SK-N-SH (cell line): ENCODE data around the gene SLC46A3. TPM values are rescaled to one million over a fixed set of nuclear protein-coding genes. Genes with fewer than 3 reads are reported as not detected.

Source experiments
- CTCF ChIA-PET: fragments of 300-600, 350-600 bp; formaldehyde crosslinking; extraction: SDS; loops from one replicate; lab custom pipeline; 2021; lab: Yijun Ruan, JAX
- POLR2A ChIA-PET: fragments of 350-600 bp; sonication (Branson Sonifier 250); formaldehyde crosslinking; extraction: SDS; loops from one replicate; lab custom pipeline; 2020; ENCODE audit warnings: antibody characterized with exemption, inconsistent platforms; lab: Yijun Ruan, JAX
- DNase-seq: peaks from one replicate; pipeline ENCODE4 v3.0.0; 2012
- H2AFZ ChIP-seq: fragments of 200-600 bp; sonication (generic); 2 replicates; pipeline ENCODE4 v1.8.1; 2016; ENCODE audit warnings: antibody characterized with exemption, mild to moderate bottlenecking, low read depth
- H3F3A ChIP-seq: fragments of 200-600 bp; sonication (generic); replicated peaks from 2 replicates; pipeline ENCODE3; 2016; ENCODE audit warnings: antibody characterized with exemption, mild to moderate bottlenecking; ENCODE audit not compliant: insufficient read depth
- H3K27ac ChIP-seq, 2 experiments: fragments of 200-500 bp in 1 of 2; fragments of 200-600 bp in 1 of 2; sonication (Bioruptor generic) in 1 of 2; sonication (generic), shearing (Covaris generic) in 1 of 2; 2 replicates each; pipeline versions ENCODE4 v1.5.1 to v1.6.1; 2014 to 2016; ENCODE audit warnings: low read depth in 2 of 2, inconsistent platforms in 1 of 2, low read length in 1 of 2, mild to moderate bottlenecking in 1 of 2, mixed read lengths in 1 of 2
- H3K27me3 ChIP-seq: fragments of 200-600 bp; sonication (generic), shearing (Covaris generic); 2 replicates; pipeline ENCODE4 v1.6.1; 2016; ENCODE audit warnings: mixed run types; ENCODE audit not compliant: insufficient read depth
- H3K36me3 ChIP-seq, 2 experiments: fragments of 200-500 bp in 1 of 2; fragments of 200-600 bp in 1 of 2; sonication (Bioruptor generic) in 1 of 2; sonication (generic) in 1 of 2; replicated peaks in 1 of 2; 2 replicates each; pipeline versions ENCODE3 to v1.5.1; 2014 to 2016; ENCODE audit warnings: low read length in 1 of 2, mild to moderate bottlenecking in 1 of 2; ENCODE audit not compliant: insufficient read depth in 2 of 2, control insufficient read depth in 1 of 2
- H3K4me1 ChIP-seq, 2 experiments: fragments of 200-500 bp in 1 of 2; fragments of 200-600 bp in 1 of 2; sonication (Bioruptor generic) in 1 of 2; sonication (generic), shearing (Covaris generic) in 1 of 2; 2 replicates each; pipeline versions ENCODE4 v1.5.1 to v1.6.1; 2014 to 2016; ENCODE audit warnings: low read depth in 1 of 2, low read length in 1 of 2, mixed run types in 1 of 2; ENCODE audit not compliant: insufficient read depth in 2 of 2, control insufficient read depth in 1 of 2
- H3K4me2 ChIP-seq: fragments of 200-600 bp; sonication (generic), shearing (Covaris generic); 2 replicates; pipeline ENCODE4 v1.6.1; 2017; ENCODE audit warnings: mixed run types
- H3K4me3 ChIP-seq, 2 experiments: fragments of 200-500 bp in 1 of 2; fragments of 200-600 bp in 1 of 2; sonication (Bioruptor generic) in 1 of 2; sonication (generic), shearing (Covaris generic) in 1 of 2; 2 replicates each; pipeline versions ENCODE4 v1.5.1 to v1.8.1; 2014 to 2016; ENCODE audit warnings: low read depth in 2 of 2, inconsistent platforms in 1 of 2, low read length in 1 of 2, mild to moderate bottlenecking in 1 of 2, mixed read lengths in 1 of 2, moderate library complexity in 1 of 2
- H3K79me2 ChIP-seq: fragments of 200-600 bp; sonication (generic); 2 replicates; pipeline ENCODE4 v1.8.1; 2017; ENCODE audit warnings: mild to moderate bottlenecking; ENCODE audit not compliant: insufficient read depth
- H3K9ac ChIP-seq: fragments of 200-600 bp; sonication (generic); 2 replicates; pipeline ENCODE4 v1.6.1; 2017; ENCODE audit warnings: mixed run types
- H3K9me2 ChIP-seq: fragments of 200-600 bp; sonication (generic); 2 replicates; pipeline ENCODE4 v1.6.1; 2017; ENCODE audit warnings: mixed run types
- H3K9me3 ChIP-seq: fragments of 200-600 bp; sonication (generic); 2 replicates; pipeline ENCODE4 v1.6.1; 2017; ENCODE audit warnings: mixed run types, mild to moderate bottlenecking, moderate library complexity
- H4K20me1 ChIP-seq: fragments of 200-600 bp; sonication (generic); 2 replicates; pipeline ENCODE4 v1.6.1; 2017; ENCODE audit warnings: mild to moderate bottlenecking, mixed run types; ENCODE audit not compliant: insufficient read depth
- CHD2 ChIP-seq: fragments of 150-350 bp; IDR thresholded peaks from 2 replicates; pipeline ENCODE4 v1.6.1; 2018; ENCODE audit warnings: low read length; ENCODE audit not compliant: partially characterized antibody
- ELF1 ChIP-seq: IDR thresholded peaks from 2 replicates; pipeline ENCODE4 v1.4.0; 2012
- EP300 ChIP-seq, 2 experiments: IDR thresholded peaks; 2 replicates each; pipeline versions ENCODE4 v1.4.0 to v1.6.1; 2012; ENCODE audit warnings: borderline replicate concordance in 1 of 2, low read depth in 1 of 2, low read length in 1 of 2
- FOXJ3 ChIP-seq: sonication (generic); formaldehyde crosslinking; IDR thresholded peaks from 2 replicates; pipeline ENCODE4 v1.5.1; 2020; ENCODE audit warnings: mild to moderate bottlenecking, missing genetic modification reagents
- FOXM1 ChIP-seq: IDR thresholded peaks from 2 replicates; pipeline ENCODE4 v1.4.0; 2012; ENCODE audit warnings: low read depth, mild to moderate bottlenecking
- GABPA ChIP-seq: IDR thresholded peaks from 2 replicates; pipeline ENCODE4 v1.4.0; 2012; ENCODE audit warnings: low read depth, mild to moderate bottlenecking
- JUND ChIP-seq: IDR thresholded peaks from 2 replicates; pipeline ENCODE4 v1.4.0; 2012
- MAX ChIP-seq: IDR thresholded peaks from 2 replicates; pipeline ENCODE4 v1.4.0; 2012; ENCODE audit warnings: low read depth
- MEF2A ChIP-seq: IDR thresholded peaks from 2 replicates; pipeline ENCODE4 v1.4.0; 2012; ENCODE audit warnings: low read depth, borderline replicate concordance
- MXI1 ChIP-seq: IDR thresholded peaks from 2 replicates; pipeline ENCODE4 v1.6.1; 2012; ENCODE audit warnings: mild to moderate bottlenecking, low read depth, low read length, improper control_type of control experiment
- NFIC ChIP-seq: IDR thresholded peaks from 2 replicates; pipeline ENCODE4 v1.4.0; 2012; ENCODE audit warnings: borderline replicate concordance
- PBX3 ChIP-seq: IDR thresholded peaks from 2 replicates; pipeline ENCODE4; 2012
- RAD21 ChIP-seq: IDR thresholded peaks from 2 replicates; pipeline ENCODE4 v1.6.1; 2012; ENCODE audit warnings: mild to moderate bottlenecking, low read length
- RCOR1 ChIP-seq: fragments of 150-350 bp; IDR thresholded peaks from 2 replicates; pipeline ENCODE4 v1.6.1; 2017; ENCODE audit warnings: antibody characterized with exemption, low read length
- RFX5 ChIP-seq: IDR thresholded peaks from 2 replicates; pipeline ENCODE4 v1.6.1; 2012; ENCODE audit warnings: mild to moderate bottlenecking, improper control_type of control experiment, low read length
- RXRA ChIP-seq: IDR thresholded peaks from 2 replicates; pipeline ENCODE4 v1.4.0; 2012; ENCODE audit warnings: low read depth, mild to moderate bottlenecking, borderline replicate concordance
- SIN3A ChIP-seq: IDR thresholded peaks from 2 replicates; pipeline ENCODE4 v1.6.1; 2012; ENCODE audit warnings: low read depth, mild to moderate bottlenecking, low read length, moderate library complexity, borderline replicate concordance
- SMC3 ChIP-seq: IDR thresholded peaks from 2 replicates; pipeline ENCODE4 v1.6.1; 2012; ENCODE audit warnings: low read depth, low read length, improper control_type of control experiment
- TCF12 ChIP-seq: IDR thresholded peaks from 2 replicates; pipeline ENCODE4 v1.4.0; 2012
- USF1 ChIP-seq: IDR thresholded peaks from 2 replicates; pipeline ENCODE4 v1.4.0; 2012; ENCODE audit warnings: low read depth, borderline replicate concordance
- USF2 ChIP-seq: fragments of 150-350 bp; IDR thresholded peaks from 2 replicates; pipeline ENCODE4 v1.6.1; 2017; ENCODE audit warnings: antibody characterized with exemption, low read length, low read depth, borderline replicate concordance
- WGBS: methylation state at CpG from one replicate; pipeline ENCODE4 v1.1.6; 2017; ENCODE audit warnings: low lambda C conversion rate; 5-methylcytosine and 5-hydroxymethylcytosine counted together
- polyA plus RNA-seq, 3 experiments: library from polyadenylated mRNA; depleted of rRNA; stranded (reverse); fragments of >200 nt; gene quantifications; 2 replicates each; pipeline ENCODE4 v1.2.3, GENCODE V29; 2012
- TF ChIP-seq, protein P1 (sequence below): IDR thresholded peaks from 2 replicates; pipeline ENCODE4 v1.4.0; 2012; ENCODE audit warnings: low read depth, borderline replicate concordance
- TF ChIP-seq, protein P2 (sequence below): fragments of 200-600 bp; sonication (generic); IDR thresholded peaks from 2 replicates; pipeline ENCODE4 v1.6.1; 2017; ENCODE audit warnings: antibody characterized with exemption, mild to moderate bottlenecking, moderate library complexity
- TF ChIP-seq, protein P3 (sequence below): fragments of 150-350 bp; IDR thresholded peaks from 2 replicates; pipeline ENCODE4 v1.6.1; 2016; ENCODE audit warnings: mild to moderate bottlenecking, low read depth, low read length

Gene SLC46A3
- polyA plus RNA-seq, 1 of the 3 experiments (the other 2 are of a cell fraction), result 2.0 TPM

DNA sequence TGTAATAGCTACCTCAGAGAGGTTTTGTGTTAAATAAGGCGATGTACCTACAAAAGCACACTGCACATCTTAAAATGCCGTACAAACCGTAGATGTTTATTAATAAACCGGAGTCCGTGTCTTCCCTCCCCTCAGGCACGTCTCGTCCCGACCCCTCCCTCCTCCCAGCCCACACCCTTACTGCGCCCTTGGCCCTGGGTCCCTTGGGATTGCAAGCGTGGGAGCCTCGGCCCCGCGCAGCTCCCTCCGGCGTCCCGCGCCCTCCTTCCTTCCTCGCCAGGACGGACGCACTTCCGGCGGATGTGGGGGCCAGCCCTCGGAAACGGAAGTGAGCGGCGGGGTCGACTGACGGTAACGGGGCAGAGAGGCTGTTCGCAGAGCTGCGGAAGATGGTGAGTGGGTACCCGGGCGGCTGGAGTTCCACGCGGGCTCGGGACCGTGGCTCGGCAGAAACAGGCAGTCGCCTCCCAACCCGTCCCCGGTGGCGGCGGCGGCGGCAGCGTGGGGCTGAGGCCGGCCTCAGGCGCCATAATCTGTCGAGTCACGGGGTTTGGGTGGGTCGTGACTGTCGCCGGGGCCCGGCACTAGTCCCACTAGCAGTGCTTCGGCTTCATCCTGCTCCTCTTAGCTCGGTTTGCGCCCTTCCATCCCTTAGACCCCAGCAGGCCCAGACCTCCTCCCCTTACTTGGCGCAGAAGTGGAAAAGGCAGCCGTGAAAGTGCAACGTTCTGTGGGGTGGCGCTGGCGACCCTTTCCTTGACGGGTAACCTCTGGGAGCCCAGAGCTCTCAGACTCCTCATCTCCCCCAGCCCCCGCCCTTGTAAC, 59.8 kb downstream of the SLC46A3 start, which contains the start of gene POMP:
TSS of gene POMP (plus strand) at position 335 of the 825 bp plus-strand sequence. CDS start at position 390, 55 bp downstream.
- ChIA-PET CTCF (interaction anchor here (0.7 to 1.6 kb wide), 4 partner anchors 18 to 335 kb away, joined by 3 to 6 read pairs (median 4); no protein-coding TSS in a partner anchor), POLR2A (interaction anchor here (0.6 to 1.3 kb wide), 4 partner anchors 15 to 1965 kb away, joined by 3 to 5 read pairs (median 4); no protein-coding TSS in a partner anchor)
- Histone ChIP-seq H3F3A (no peaks in the 10 kb centered on the region), H4K20me1 (peaks cover 37% of the 10 kb centered on the region), H3K79me2 (peaks cover 96% of the 10 kb centered on the region), H3K9me3 (no peaks in the 10 kb centered on the region), H3K4me2 (peak within 1 kb of the TSS; percentile 88), H3K9me2 (no peaks in the 10 kb centered on the region), H3K27me3 (no peaks in the 10 kb centered on the region), H3K36me3 (peaks cover 31 to 32% of the 10 kb centered on the region in 2 experiments), H3K9ac (peak within 1 kb of the TSS; percentile 95), H3K4me3 (peak within 1 kb of the TSS; percentile 87 to 98), H3K4me1 (peaks cover 21 to 28% of the 10 kb centered on the region in 2 experiments; a peak in 3 of 4 replicates), H3K27ac (peak within 1 kb of the TSS; percentile 89 to 95), H2AFZ (peak within 1 kb of the TSS; percentile 86)
- WGBS, result 1% methylated on average over 31 of the region's 64 CpGs
- DNase-seq, result peak; percentile 94
- no peak for TF ChIP-seq MEF2A
- no peak for TF ChIP-seq NFIC
- TF ChIP-seq MAX, result peak; percentile 92
- TF ChIP-seq SIN3A, result peak; percentile 75; the same call in 1 of the 2 replicates
- no peak for TF ChIP-seq EP300 (IDR thresholded peaks at IDR 0.05; ENCODE audit: borderline replicate concordance in 1 of 2, low read depth in 1 of 2, low read length in 1 of 2)
- TF ChIP-seq JUND, result no peak
- peak; percentile 99 for TF ChIP-seq GABPA
- TF ChIP-seq SMC3, result no peak
- TF ChIP-seq, protein P1, sequence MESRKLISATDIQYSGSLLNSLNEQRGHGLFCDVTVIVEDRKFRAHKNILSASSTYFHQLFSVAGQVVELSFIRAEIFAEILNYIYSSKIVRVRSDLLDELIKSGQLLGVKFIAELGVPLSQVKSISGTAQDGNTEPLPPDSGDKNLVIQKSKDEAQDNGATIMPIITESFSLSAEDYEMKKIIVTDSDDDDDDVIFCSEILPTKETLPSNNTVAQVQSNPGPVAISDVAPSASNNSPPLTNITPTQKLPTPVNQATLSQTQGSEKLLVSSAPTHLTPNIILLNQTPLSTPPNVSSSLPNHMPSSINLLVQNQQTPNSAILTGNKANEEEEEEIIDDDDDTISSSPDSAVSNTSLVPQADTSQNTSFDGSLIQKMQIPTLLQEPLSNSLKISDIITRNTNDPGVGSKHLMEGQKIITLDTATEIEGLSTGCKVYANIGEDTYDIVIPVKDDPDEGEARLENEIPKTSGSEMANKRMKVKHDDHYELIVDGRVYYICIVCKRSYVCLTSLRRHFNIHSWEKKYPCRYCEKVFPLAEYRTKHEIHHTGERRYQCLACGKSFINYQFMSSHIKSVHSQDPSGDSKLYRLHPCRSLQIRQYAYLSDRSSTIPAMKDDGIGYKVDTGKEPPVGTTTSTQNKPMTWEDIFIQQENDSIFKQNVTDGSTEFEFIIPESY, result no peak
- no peak for TF ChIP-seq RFX5
- TF ChIP-seq RCOR1, result no peak
- no peak for TF ChIP-seq RXRA
- TF ChIP-seq PBX3, result no peak
- TF ChIP-seq FOXJ3 (CRISPR knock-in tag), result no peak
- TF ChIP-seq USF1, result peak; percentile 54; the same call in 1 of the 2 replicates
- TF ChIP-seq USF2, result no peak
- TF ChIP-seq, protein P2, sequence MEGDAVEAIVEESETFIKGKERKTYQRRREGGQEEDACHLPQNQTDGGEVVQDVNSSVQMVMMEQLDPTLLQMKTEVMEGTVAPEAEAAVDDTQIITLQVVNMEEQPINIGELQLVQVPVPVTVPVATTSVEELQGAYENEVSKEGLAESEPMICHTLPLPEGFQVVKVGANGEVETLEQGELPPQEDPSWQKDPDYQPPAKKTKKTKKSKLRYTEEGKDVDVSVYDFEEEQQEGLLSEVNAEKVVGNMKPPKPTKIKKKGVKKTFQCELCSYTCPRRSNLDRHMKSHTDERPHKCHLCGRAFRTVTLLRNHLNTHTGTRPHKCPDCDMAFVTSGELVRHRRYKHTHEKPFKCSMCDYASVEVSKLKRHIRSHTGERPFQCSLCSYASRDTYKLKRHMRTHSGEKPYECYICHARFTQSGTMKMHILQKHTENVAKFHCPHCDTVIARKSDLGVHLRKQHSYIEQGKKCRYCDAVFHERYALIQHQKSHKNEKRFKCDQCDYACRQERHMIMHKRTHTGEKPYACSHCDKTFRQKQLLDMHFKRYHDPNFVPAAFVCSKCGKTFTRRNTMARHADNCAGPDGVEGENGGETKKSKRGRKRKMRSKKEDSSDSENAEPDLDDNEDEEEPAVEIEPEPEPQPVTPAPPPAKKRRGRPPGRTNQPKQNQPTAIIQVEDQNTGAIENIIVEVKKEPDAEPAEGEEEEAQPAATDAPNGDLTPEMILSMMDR, result no peak
- TF ChIP-seq FOXM1, result no peak
- 0 out of 2 replicates have a peak, but pooled peaks have one; percentile 16 for TF ChIP-seq TCF12
- TF ChIP-seq RAD21, result no peak
- TF ChIP-seq MXI1, result peak; percentile 48; the same call in 1 of the 2 replicates
- TF ChIP-seq ELF1, result peak; percentile 89
- TF ChIP-seq, protein P3, sequence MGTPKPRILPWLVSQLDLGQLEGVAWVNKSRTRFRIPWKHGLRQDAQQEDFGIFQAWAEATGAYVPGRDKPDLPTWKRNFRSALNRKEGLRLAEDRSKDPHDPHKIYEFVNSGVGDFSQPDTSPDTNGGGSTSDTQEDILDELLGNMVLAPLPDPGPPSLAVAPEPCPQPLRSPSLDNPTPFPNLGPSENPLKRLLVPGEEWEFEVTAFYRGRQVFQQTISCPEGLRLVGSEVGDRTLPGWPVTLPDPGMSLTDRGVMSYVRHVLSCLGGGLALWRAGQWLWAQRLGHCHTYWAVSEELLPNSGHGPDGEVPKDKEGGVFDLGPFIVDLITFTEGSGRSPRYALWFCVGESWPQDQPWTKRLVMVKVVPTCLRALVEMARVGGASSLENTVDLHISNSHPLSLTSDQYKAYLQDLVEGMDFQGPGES, result no peak
- peak; percentile 73 for TF ChIP-seq CHD2
